Measurements from ENCODE around the gene KRT75.

KRT75 gene

DNA sequence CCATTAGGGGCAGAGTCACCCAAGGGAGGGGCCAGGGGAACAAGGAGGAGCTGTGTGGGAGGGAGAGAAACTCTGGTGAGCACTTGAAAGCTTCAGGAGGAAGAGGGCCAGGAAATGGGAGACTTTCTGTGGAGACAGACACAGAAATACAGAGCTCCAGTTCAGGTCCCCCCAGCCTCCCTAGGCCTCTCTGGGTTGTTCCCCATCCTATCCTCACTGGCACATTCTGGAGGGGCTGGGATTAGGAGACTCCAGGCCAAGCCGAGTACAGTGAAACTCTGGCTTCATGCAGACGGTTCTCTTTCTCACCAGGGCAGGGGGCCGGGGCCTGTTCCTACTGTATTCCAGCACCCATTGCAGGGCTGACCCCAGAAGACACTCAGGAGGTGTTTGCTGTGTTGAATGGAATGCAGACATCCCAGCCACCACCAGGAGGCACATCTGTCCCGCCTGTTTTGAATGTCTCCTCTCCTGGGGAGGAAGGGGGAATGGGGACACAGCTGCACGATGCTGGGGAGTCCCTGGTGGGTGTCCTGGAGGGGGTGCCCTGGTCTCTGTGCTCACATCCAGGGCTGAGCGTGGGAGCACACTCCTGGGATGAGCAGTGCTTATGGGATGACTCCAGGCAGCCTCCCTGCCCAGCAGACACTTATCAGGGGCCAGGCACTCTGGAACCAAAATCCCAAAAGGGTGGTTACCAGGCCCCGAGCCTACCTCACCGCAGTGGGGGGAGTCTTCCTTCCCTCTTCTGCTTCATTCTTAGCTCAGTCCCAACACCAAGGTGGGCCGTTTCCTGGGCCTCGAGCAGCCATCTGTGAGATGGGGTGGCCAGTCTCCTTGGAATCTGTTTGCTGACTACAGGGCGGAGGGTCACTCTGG is 43.2 kb downstream of the KRT75 start:
- DNase-seq, result no peak

DNA sequence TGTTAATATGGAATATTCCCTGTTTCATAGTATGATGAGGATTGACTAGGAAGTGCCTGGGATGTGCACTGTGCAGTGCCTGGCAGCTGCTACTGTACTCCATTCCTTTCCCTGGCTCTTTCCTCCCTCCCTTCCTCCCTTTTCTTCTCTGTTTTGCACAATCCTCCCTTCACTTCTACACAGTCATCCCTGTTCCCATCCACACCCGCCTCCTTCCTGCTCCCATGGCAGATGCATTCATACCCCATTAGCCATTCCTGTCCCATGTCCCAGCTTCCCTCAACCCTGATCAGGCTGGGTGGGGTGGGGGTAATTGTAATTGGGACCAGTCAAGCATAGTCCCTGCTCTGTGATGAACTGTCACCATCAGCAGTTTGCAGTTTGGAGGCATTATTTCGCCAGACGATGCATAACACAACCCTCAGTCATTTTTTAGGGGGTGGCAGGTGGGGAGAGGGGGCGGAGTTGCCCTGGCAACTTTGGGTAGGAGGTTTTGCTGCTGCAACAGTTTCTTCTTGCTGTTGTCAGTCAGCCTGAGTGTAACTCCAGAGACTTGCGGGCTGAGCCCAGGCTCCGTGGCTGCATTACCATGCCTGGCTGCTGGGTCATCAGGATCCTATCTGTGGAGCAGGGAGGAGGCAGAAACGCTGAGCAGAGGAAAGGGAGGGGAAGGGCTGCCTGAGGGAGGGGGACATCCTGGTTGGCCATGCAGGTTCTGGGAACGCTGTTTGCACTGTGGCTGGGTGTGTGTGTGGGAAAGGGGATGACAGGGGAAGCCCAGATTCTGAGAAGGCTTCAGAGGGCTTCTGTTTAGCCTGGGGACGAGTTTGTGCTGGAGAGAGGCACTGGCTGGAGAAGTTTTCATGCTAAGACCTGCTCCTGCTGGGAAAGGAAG is 44.6 kb downstream of the KRT75 start:
- DNase-seq, result no peak

DNA sequence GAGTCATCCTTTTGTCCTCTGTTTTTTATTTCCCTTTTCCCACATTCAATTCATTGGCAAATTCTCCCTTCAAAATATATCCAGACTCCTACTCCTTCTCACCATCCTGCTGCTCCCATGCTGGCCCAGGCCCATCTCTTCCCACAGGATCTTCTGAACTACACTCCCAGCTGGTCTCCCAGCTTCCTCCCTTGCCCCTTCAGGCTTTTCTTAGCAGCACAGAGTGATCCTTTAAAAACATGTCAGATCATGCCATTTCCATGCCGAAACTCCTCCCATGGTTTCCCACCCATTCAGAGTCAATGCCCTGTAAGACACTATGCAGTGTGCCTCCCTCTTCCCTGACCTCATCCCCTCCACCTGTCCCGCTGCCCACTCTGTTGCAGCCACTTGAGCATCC is 46.3 kb downstream of the KRT75 start:
- no peak for DNase-seq

DNA sequence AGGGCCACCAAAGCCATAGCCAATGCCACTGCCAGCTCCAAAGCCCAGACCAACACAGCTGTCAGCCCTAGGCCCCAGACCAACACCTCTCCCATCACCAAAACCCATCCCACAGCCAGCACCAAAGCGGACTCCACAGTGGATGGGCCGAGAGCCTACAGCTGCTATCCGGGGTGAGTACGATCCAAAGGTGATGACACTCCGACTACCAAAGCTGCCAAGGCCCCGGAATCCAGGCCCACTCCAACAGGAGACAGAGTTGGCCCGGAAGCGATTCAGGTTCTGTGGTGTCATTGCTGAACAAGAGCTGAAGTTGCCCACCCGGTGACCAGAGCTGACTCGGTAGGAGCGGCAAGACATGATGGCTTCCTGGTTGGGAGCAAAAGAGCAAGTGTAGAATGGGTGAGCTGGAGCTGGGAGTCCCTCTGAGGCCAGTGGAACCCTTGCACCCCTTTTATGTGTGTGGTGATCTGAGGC is 48.9 kb downstream of the KRT75 start, which contains the start of gene KRT84:
Gene KRT84 (minus strand): TSS at position 427 of the 477 bp plus-strand sequence. CDS start 67 bp downstream, at position 360.
- no peak for DNase-seq

DNA sequence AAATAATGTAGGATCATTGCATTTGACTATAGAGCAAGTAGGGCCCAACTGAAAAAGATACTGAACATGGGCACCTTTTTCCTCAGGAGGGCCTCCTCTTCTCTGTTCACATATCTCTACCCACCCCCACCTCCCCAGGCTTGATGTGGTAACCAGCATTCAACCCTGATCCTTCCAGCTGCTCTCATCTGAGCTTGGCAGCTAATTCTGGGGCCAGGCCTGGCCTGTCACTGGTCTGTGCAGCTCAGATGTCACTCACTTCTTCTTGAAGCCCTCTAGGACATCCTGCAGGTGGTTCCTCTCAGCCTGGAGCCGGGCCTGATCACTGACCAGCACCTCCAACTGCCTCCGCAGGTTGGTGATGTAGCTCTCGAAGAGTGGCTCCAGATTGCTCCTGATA is 50.8 kb downstream of the KRT75 start:
- no peak for DNase-seq

DNA sequence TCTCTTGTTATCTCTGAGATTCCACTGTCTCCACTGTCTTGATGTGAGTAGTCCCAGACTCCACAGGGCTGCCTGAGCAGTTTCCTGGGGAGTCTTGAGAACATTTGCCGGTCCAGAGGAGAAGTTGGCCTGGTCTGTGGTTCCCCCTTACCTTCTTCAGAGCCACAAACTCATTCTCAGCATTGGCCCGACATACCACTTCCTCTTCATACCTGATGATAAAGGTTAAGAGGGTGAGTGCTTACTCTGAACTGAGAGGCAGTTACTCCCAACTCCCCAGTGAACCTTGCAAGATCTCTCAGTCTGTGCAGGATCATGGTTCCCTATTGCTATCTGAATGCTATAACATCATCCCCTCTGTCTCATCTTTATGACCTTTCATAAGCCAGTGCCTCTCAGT is 51.3 kb downstream of the KRT75 start:
- DNase-seq, result no peak

DNA sequence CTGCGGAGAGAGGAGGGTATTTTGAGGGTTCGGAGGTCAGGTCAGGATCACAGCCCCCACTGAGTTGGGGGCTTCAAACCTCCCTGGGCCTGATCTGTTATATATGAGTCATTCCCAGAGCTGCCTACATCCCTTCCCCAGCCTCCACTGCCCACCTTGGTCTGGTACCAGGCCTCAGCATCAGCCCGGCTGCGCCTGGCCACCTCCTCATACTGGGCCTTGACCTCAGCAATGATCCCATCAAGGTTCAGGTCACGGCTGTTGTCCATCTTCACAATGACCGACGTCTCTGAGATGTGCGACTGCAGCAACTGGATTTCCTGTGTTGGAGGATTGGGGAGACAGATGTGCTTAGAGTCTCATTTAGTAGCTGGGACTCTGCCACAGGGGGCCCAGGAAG is 53.0 kb downstream of the KRT75 start:
- DNase-seq, result no peak

DNA sequence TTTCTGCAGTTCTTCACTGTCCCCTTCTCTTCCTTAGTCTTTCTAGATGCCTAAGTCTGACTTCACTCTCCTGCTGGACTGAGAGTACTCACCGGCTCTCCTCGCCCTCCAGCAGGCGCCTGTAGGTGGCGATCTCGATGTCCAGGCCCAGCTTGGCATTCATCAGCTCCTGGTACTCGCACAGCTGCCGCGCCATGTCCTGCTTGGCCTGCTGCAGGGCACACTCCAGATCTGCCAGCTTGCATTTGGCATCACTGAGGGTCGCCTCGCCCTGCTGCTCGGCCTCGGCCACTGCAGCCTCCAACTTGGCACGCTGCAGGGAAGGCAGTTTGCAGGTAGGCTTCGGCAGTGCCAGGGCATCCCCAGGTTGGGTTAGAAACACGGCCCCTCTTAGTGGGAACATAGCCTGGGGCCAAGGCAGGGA is 53.9 kb downstream of the KRT75 start:
- no peak for DNase-seq

DNA sequence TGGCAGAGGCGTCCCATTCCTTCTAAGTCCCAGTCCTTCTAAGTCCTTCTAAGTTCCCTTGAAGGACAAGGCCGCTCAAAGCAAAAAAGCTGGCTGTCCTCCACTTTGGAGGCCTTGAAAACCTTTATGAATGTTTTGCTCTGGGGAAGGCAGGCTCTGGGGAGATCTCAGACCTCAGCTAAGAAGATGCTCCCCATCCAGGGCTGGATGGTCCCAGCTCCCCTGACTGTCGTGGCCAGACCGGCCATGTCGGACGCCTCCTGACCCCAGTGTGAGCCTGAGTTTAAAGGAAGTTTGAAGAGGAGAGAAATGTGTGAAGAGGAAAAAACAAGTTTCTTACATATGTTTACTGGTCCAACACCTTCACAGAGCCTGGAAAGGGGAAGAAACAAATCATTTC is 54.6 kb downstream of the KRT75 start:
- DNase-seq, result no peak

DNA sequence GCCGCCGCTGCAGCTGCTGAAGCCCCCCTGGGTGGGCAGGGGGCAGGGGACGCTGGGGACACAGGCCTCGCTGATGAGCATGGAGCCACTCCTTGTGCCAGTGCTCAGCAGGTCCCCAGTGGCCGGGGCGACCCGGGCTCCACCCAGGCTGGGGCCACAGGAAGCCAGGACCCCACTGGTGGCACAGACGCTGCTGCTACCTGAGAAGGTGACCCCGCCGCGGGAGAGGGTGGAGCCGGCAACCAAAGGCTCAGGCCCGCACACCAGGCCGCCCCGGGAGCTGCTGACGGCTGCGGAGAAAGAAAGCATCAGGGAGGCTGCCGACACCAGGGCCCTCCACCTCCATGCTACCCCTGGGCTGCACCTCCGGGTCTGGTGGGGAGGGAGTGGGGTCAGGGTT is 56.1 kb downstream of the KRT75 start:
- no peak for DNase-seq

DNA sequence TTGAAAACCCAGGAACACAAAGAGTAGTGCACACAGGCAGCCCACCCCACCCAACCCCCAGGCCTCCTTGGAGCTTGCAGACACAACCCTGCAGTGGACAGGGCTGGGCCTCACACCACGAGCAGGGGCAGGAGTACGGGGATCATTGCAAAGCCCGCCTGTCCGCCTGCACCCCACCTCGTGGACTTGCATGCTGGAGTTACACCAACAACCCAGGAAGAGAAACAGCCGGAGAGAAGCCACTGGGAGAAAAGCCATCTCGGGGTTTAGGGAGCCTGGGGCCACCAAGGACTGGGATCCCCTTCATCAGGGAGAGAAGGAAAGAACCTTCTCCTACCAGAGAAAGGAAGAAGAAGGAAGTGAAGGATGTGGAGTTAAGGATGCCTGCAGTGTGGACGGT is 56.9 kb downstream of the KRT75 start:
- DNase-seq, result no peak

Measured in stimulated activated CD4-positive, alpha-beta T cell treated with anti-CD3 and anti-CD28 coated beads, Interleukin-1b, Interleukin-23, amount 100 ng/mL, for 48 hours (primary cell).